HepG2 (cell line): ENCODE data around the gene TP73. TPM values are rescaled to one million over a fixed set of nuclear protein-coding genes. Genes with fewer than 3 reads are reported as not detected.

Experiments used
- ATAC-seq: fragments of 200-7000 bp; cut with Tn5 transposase; 3 replicates; pipeline ENCODE4 v1.9.1; 2020; ENCODE audit warnings: mild to moderate bottlenecking, moderate library complexity
- BruUV-seq: library from RNA; stranded (reverse); fragments of 400-500 nt; replicated peaks from 2 replicates; lab custom pipeline; 2021; lab: Mats Ljungman, UMichigan
- CTCF ChIA-PET: fragments of 300-600 bp; formaldehyde crosslinking; extraction: SDS; loops from one replicate; lab custom pipeline; 2021; ENCODE audit warnings: low total read pairs, inconsistent platforms, low intra/inter-chr PET ratio; lab: Yijun Ruan, JAX
- POLR2A ChIA-PET: fragments of 350-600 bp; sonication (Branson Sonifier 250); formaldehyde crosslinking; loops from one replicate; lab custom pipeline; 2020; ENCODE audit warnings: antibody characterized with exemption, inconsistent platforms; lab: Yijun Ruan, JAX
- DNase-seq: peaks from one replicate; pipeline ENCODE4 v3.0.0-alpha.2; 2015; ENCODE audit warnings: low spot score
- FAIRE-seq: peaks from 3 replicates; lab custom pipeline; 2011; peaks lifted over from hg19 to GRCh38; lab: Jason Lieb, UNC
- H2AFZ ChIP-seq: one replicate; pipeline ENCODE4 v1.6.1; 2011; ENCODE audit warnings: low read length, inconsistent platforms
- H3K27ac ChIP-seq: fragments of 300-600 bp; 3 replicates; pipeline ENCODE4 v1.8.0; 2011; ENCODE audit warnings: mixed run types, mild to moderate bottlenecking, mixed read lengths, low read length, inconsistent platforms; ENCODE audit not compliant: insufficient read depth; ENCODE audit errors: extremely low read length
- H3K27me3 ChIP-seq, 2 experiments: fragments of 200-600 bp in 1 of 2; 2 replicates in 1 of 2; 3 replicates in 1 of 2; pipeline versions ENCODE4 v1.6.0 to v1.8.0; 2011; ENCODE audit warnings: low read length in 2 of 2, mild to moderate bottlenecking in 2 of 2, moderate library complexity in 2 of 2, inconsistent platforms in 1 of 2; ENCODE audit not compliant: insufficient read depth in 2 of 2, control insufficient read depth in 1 of 2
- H3K36me3 ChIP-seq, 2 experiments: fragments of 200-600 bp in 1 of 2; replicated peaks in 1 of 2; 2 replicates in 1 of 2; 3 replicates in 1 of 2; pipeline versions ENCODE4 v1.5.1 to v1.8.0; 2011; ENCODE audit warnings: low read length in 2 of 2, inconsistent platforms in 1 of 2; ENCODE audit not compliant: insufficient read depth in 2 of 2, control insufficient read depth in 1 of 2
- H3K4me1 ChIP-seq: 2 replicates; pipeline ENCODE4 v1.5.1; 2012; ENCODE audit warnings: low read length, inconsistent platforms; ENCODE audit not compliant: insufficient read depth
- H3K4me2 ChIP-seq: 2 replicates; pipeline ENCODE4 v1.6.0; 2011; ENCODE audit warnings: low read depth, low read length, inconsistent platforms
- H3K4me3 ChIP-seq, 3 experiments: fragments of 200-600 bp in 1 of 3; sonication (generic), shearing (Covaris generic) in 1 of 3; replicated peaks in 1 of 3; 2 replicates each; pipeline ENCODE4 v1.5.1; 2011 to 2016; ENCODE audit warnings: low read length in 3 of 3, inconsistent platforms in 2 of 3, low read depth in 2 of 3, mild to moderate bottlenecking in 2 of 3, control low read depth in 1 of 3, mixed read lengths in 1 of 3; ENCODE audit not compliant: insufficient read depth in 1 of 3
- H3K79me2 ChIP-seq: one replicate; pipeline ENCODE4 v1.6.1; 2011; ENCODE audit warnings: low read length, inconsistent platforms; ENCODE audit not compliant: insufficient read depth
- H3K9ac ChIP-seq: 2 replicates; pipeline ENCODE4 v1.6.0; 2011; ENCODE audit warnings: mild to moderate bottlenecking, low read depth, low read length, inconsistent platforms; ENCODE audit not compliant: insufficient read depth
- H3K9me3 ChIP-seq: 2 replicates; pipeline ENCODE4 v1.5.1; 2012; ENCODE audit warnings: mild to moderate bottlenecking, low read length
- H4K20me1 ChIP-seq: 2 replicates; pipeline ENCODE4 v1.6.0; 2011; ENCODE audit warnings: inconsistent platforms, mild to moderate bottlenecking, low read length, moderate library complexity; ENCODE audit not compliant: insufficient read depth
- CHD2 ChIP-seq: IDR thresholded peaks from 2 replicates; pipeline ENCODE4 v1.6.1; 2011; ENCODE audit warnings: low read depth, low read length, improper control_type of control experiment
- ETV5 ChIP-seq: IDR thresholded peaks from 2 replicates; pipeline ENCODE4 v1.6.1; 2018; ENCODE audit warnings: missing biosample characterization, missing genetic modification reagents, inconsistent platforms, borderline replicate concordance
- HMGXB4 ChIP-seq, 2 experiments: sonication (generic) in 1 of 2; formaldehyde crosslinking in 1 of 2; IDR thresholded peaks; 2 replicates each; pipeline versions ENCODE4 v1.4.0 to v1.6.1; 2018 to 2020; ENCODE audit warnings: missing genetic modification reagents in 2 of 2, borderline replicate concordance in 1 of 2, low read depth in 1 of 2, mild to moderate bottlenecking in 1 of 2, missing biosample characterization in 1 of 2
- LRRFIP1 ChIP-seq: sonication (generic); formaldehyde crosslinking; conservative IDR thresholded peaks from 2 replicates; pipeline ENCODE4 v1.4.0; 2020; ENCODE audit warnings: missing genetic modification reagents
- MAZ ChIP-seq, 2 experiments: sonication (generic) in 1 of 2; formaldehyde crosslinking in 1 of 2; IDR thresholded peaks; 2 replicates each; pipeline versions ENCODE4 v1.5.0 to v1.6.1; 2012 to 2020; ENCODE audit warnings: low read depth in 2 of 2, mild to moderate bottlenecking in 2 of 2, borderline replicate concordance in 1 of 2, improper control_type of control experiment in 1 of 2, low read length in 1 of 2, missing genetic modification reagents in 1 of 2, moderate library complexity in 1 of 2
- MEF2D ChIP-seq: sonication (generic); formaldehyde crosslinking; IDR thresholded peaks from 2 replicates; pipeline ENCODE4 v1.5.1; 2020; ENCODE audit warnings: mild to moderate bottlenecking, missing genetic modification reagents
- NFKB2 ChIP-seq: sonication (generic); formaldehyde crosslinking; IDR thresholded peaks from 2 replicates; pipeline ENCODE4 v1.4.0; 2020; ENCODE audit warnings: missing genetic modification reagents, borderline replicate concordance
- TOPORS ChIP-seq: sonication (generic); formaldehyde crosslinking; IDR thresholded peaks from 2 replicates; pipeline ENCODE4 v1.8.0; 2023; ENCODE audit warnings: mild to moderate bottlenecking, missing genetic modification reagents
- ZHX1 ChIP-seq: sonication (generic); formaldehyde crosslinking; IDR thresholded peaks from 2 replicates; pipeline ENCODE4 v1.8.1; 2022; ENCODE audit warnings: low read depth, mild to moderate bottlenecking, missing genetic modification reagents
- ZNF281 ChIP-seq: sonication (generic); formaldehyde crosslinking; IDR thresholded peaks from 2 replicates; pipeline ENCODE4 v1.4.0; 2020; ENCODE audit warnings: missing genetic modification reagents, borderline replicate concordance
- ZNF777 ChIP-seq: sonication (generic); formaldehyde crosslinking; IDR thresholded peaks from 2 replicates; pipeline ENCODE4 v1.4.0; 2020; ENCODE audit warnings: missing genetic modification reagents
- WGBS: methylation state at CpG from one replicate; pipeline ENCODE4 v1.1.6; 2017; ENCODE audit warnings: low lambda C conversion rate; 5-methylcytosine and 5-hydroxymethylcytosine counted together
- in situ Hi-C: cut with HindIII; loops from 2 replicates; pipeline ENCODE4 v1.10.0; 2017; ENCODE audit warnings: low pct_unique_long_range_greater_than_20kb; ENCODE audit not compliant: extremely low pct_ligation_motif_present
- intact Hi-C: fragments of 100-400 bp; cut with micrococcal nuclease; formaldehyde crosslinking; loops from one replicate; pipeline ENCODE4 v1.10.0; 2022; ENCODE audit not compliant: unreplicated experiment
- polyA plus RNA-seq, 8 experiments: library from polyadenylated mRNA; depleted of rRNA in 3 of 8; stranded (reverse) in 7 of 8; unstranded in 1 of 8; fragments of >200 nt; fragmentation: Illumina TruSeq in 4 of 8; extraction: Trizol in 4 of 8; gene quantifications; 2 replicates each; pipeline versions ENCODE4 v1.2.1 to v1.2.3, GENCODE V29; 2011 to 2016; ENCODE audit warnings: low read depth in 4 of 8, missing spikeins in 1 of 8, mixed read lengths in 1 of 8; ENCODE audit not compliant: insufficient read depth in 1 of 8
- total RNA-seq, 5 experiments: library from RNA; depleted of rRNA; stranded (reverse); fragments of >200 nt; fragmentation: Illumina TruSeq; extraction: Trizol; gene quantifications; 2 replicates each; pipeline ENCODE4 v1.2.3, GENCODE V29; 2016; ENCODE audit warnings: low read depth in 1 of 5

Gene TP73
- total and polyA plus RNA-seq, 2 of the 13 experiments (the other 11 are each of a cell fraction or from before 2014, with no cell fraction given) = 0.49 to 1.1 TPM

DNA sequence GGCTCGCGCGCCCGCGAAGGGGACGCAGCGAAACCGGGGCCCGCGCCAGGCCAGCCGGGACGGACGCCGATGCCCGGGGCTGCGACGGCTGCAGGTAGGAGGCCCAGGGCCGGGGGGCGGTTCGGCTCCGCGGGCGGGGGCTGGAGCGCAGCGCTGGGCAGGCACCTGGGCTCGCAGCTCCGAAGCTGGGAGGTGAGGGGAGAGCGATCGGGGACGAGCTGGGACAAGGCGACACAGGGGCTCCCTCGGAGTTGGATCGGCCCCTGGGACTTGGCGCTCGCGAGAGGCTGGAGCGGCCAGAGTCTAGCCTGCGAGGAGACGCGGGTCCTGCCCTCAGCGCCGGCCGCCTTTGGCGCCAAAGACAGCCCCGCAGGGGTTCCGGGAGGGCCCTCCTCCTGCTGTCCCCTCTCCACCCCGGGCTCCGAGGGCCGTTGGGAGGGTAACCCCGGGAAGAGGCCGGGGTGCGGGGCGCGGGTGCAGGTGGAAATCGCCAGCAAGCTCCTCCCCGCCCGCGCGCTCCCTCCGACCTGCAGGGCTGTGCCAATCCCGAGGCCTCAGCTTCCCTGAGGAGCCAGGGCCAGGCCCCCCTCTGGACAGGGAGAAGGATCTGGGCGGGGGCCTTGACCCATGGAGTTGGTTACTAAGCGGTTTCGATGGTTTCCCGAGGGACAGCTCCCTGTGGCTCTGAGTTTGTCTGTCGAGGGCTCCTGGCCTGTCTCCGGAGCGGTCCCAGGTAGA is 401 bp downstream of the TP73 start:
- peaks cover 25% of the 10 kb centered on the region for H3K4me1 ChIP-seq
- BruUV-seq = no TSS peak
- no peaks in the 10 kb centered on the region for H4K20me1 ChIP-seq
- in situ Hi-C loops = no loop called here
- ATAC-seq (peak; percentile 65), DNase-seq (peak; percentile 9), FAIRE-seq (no peak)
- H3K4me3 ChIP-seq = peak overlapping the region; percentile 58 to 73 (median 66)
- peak overlapping the region; percentile 86 for H3K4me2 ChIP-seq
- peak overlapping the region; percentile 46 for H3K9ac ChIP-seq
- intact Hi-C loops = no loop called here
- peaks cover 7% of the 10 kb centered on the region for H3K79me2 ChIP-seq
- H2AFZ ChIP-seq = no peak overlapping the region
- WGBS = 2% methylated on average over 8 of the region's 68 CpGs
- no peaks in the 10 kb centered on the region for H3K36me3 ChIP-seq
- no peaks in the 10 kb centered on the region for H3K9me3 ChIP-seq
- POLR2A ChIA-PET = interaction anchor here (0.9 to 2.6 kb wide), 4 partner anchors 9 to 119 kb away, joined by 3 to 6 read pairs (median 3); no protein-coding TSS in a partner anchor
- peak overlapping the region; percentile 46 for H3K27ac ChIP-seq
- peaks cover 2 to 11% of the 10 kb centered on the region in 2 experiments; a peak in 3 of 5 replicates for H3K27me3 ChIP-seq
- CTCF ChIA-PET = no interaction called here
- TF ChIP-seq ZHX1 (CRISPR knock-in tag) = 0 out of 2 replicates have a peak, but pooled peaks have one; percentile 23
- TF ChIP-seq ZNF777 (CRISPR knock-in tag) = peak; percentile 90
- TF ChIP-seq CHD2 = peak; percentile 87
- no peak for TF ChIP-seq MEF2D (CRISPR knock-in tag)
- TF ChIP-seq ZNF281 (CRISPR knock-in tag) = no peak
- 0 out of 4 replicates have a peak, but pooled peaks of 1 of the 2 experiments have one; percentile 30 for TF ChIP-seq HMGXB4 (CRISPR knock-in tag; IDR thresholded peaks at IDR 0.05; ENCODE audit: borderline replicate concordance in 1 of 2, low read depth in 1 of 2)
- TF ChIP-seq ETV5 (CRISPR knock-in tag) = no peak
- no peak for TF ChIP-seq MAZ (IDR thresholded peaks at IDR 0.05; ENCODE audit: borderline replicate concordance, low read depth, low read length)
- TF ChIP-seq MAZ (CRISPR knock-in tag; IDR thresholded peaks at IDR 0.05; ENCODE audit: low read depth) = peak; percentile 47; the same call in 1 of the 2 replicates
- no peak for TF ChIP-seq LRRFIP1
- TF ChIP-seq TOPORS (CRISPR knock-in tag) = 0 out of 2 replicates have a peak, but pooled peaks have one; percentile 30
- TF ChIP-seq NFKB2 (CRISPR knock-in tag) = no peak
